Activated CD4-positive, alpha-beta memory T cell treated with anti-CD3 and anti-CD28 coated beads, Interleukin-2, amount 10 ng/mL, durations not matched to agents 7 days and 5 days (primary cell): ENCODE measurements around the gene PPP2R2D. TPM values are rescaled to one million over a fixed set of nuclear protein-coding genes. Genes with fewer than 3 reads are reported as not detected.
"Not testable (repeated sequence)": the region's sequence is repeated elsewhere in the genome, so short reads cannot be mapped to it uniquely, and the experiment has no call there.

ENCODE experiments used
- CTCF ChIA-PET: fragments of 350-600 bp; sonication (Branson Sonifier 250); formaldehyde crosslinking; loops from one replicate; lab custom pipeline; 2021; ENCODE audit warnings: antibody characterized with exemption, inconsistent platforms; lab: Charles Lee
- POLR2A ChIA-PET: fragments of 350-600 bp; sonication (Branson Sonifier 250); formaldehyde crosslinking; loops from one replicate; lab custom pipeline; 2021; ENCODE audit warnings: antibody characterized with exemption; lab: Charles Lee
- DNase-seq: peaks from one replicate; pipeline ENCODE4 v3.0.0-alpha.2; 2020
- H3K27ac Mint-ChIP-seq: one replicate; pipeline ENCODE4 v1.8.0; 2021; ENCODE audit warnings: mild to moderate bottlenecking, mixed read lengths
- H3K27me3 Mint-ChIP-seq: one replicate; pipeline ENCODE4 v1.8.0; 2021; ENCODE audit warnings: mixed read lengths
- H3K36me3 Mint-ChIP-seq: one replicate; pipeline ENCODE4 v1.8.0; 2021; ENCODE audit warnings: low read depth, mixed read lengths
- H3K4me1 Mint-ChIP-seq: one replicate; pipeline ENCODE4 v1.8.0; 2021; ENCODE audit warnings: mixed read lengths
- H3K4me3 Mint-ChIP-seq: one replicate; pipeline ENCODE4 v1.8.0; 2021; ENCODE audit warnings: mild to moderate bottlenecking, mixed read lengths
- H3K9me3 Mint-ChIP-seq: one replicate; pipeline ENCODE4 v1.8.0; 2021; ENCODE audit warnings: mixed read lengths
- total RNA-seq, 2 experiments: library from RNA; stranded (reverse); gene quantifications; one replicate each; pipeline ENCODE4 v1.2.3, GENCODE V29; 2021

Gene PPP2R2D
- total RNA-seq, 2 experiments from 2014 or later, result 40.3 to 40.8 TPM

- POLR2A ChIA-PET, result no interaction called here
- H3K4me1 Mint-ChIP-seq, result peaks cover 2% of the 10 kb centered on the region
- H3K9me3 Mint-ChIP-seq, result no peaks in the 10 kb centered on the region
- H3K4me3 Mint-ChIP-seq, result no peak overlapping the region
- DNase-seq, result no peak
- no peaks in the 10 kb centered on the region for H3K36me3 Mint-ChIP-seq
- peaks cover 4% of the 10 kb centered on the region for H3K27me3 Mint-ChIP-seq
- CTCF ChIA-PET, result interaction anchor here (1.2 kb wide), 1 partner anchor 76 kb away, joined by 3 read pairs; no protein-coding TSS in a partner anchor
- no peak overlapping the region for H3K27ac Mint-ChIP-seq
Measured at GRCh38 chr10:131872011-131872826, 28.6 kb upstream of the PPP2R2D start.

GRCh38 chr10:131872827-131873375, 27.9 kb upstream of the PPP2R2D start:
- ChIA-PET CTCF (interaction anchor here (1.2 kb wide), 1 partner anchor 75 kb away, joined by 3 read pairs; no protein-coding TSS in a partner anchor), POLR2A (no interaction called here)
- DNase-seq, result no peak
- Mint-ChIP-seq H3K4me3 (no peak overlapping the region), H3K4me1 (peaks cover 2% of the 10 kb centered on the region), H3K27ac (no peak overlapping the region), H3K36me3 (no peaks in the 10 kb centered on the region), H3K27me3 (peaks cover 6% of the 10 kb centered on the region), H3K9me3 (no peaks in the 10 kb centered on the region)

- peaks cover 13% of the 10 kb centered on the region for H3K27me3 Mint-ChIP-seq
- DNase-seq, result peak; percentile 60
- ChIA-PET CTCF (interaction anchor here (0.8 to 1.0 kb wide), 2 partner anchors 11 to 148 kb away, joined by 3 to 4 read pairs; no protein-coding TSS in a partner anchor), POLR2A (no interaction called here)
- no peaks in the 10 kb centered on the region for H3K9me3 Mint-ChIP-seq
- no peaks in the 10 kb centered on the region for H3K36me3 Mint-ChIP-seq
- peaks cover 2% of the 10 kb centered on the region for H3K4me1 Mint-ChIP-seq
- no peak overlapping the region for H3K4me3 Mint-ChIP-seq
- H3K27ac Mint-ChIP-seq, result no peak overlapping the region
Measured at GRCh38 chr10:131874991-131875451, 25.8 kb upstream of the PPP2R2D start.

GRCh38 chr10:131875501-131875900, 25.3 kb upstream of the PPP2R2D start:
- H3K27me3 Mint-ChIP-seq, result peaks cover 13% of the 10 kb centered on the region
- no peaks in the 10 kb centered on the region for H3K9me3 Mint-ChIP-seq
- DNase-seq, result no peak
- no peak overlapping the region for H3K27ac Mint-ChIP-seq
- ChIA-PET CTCF (interaction anchor here (0.8 kb wide), 1 partner anchor 147 kb away, joined by 3 read pairs; no protein-coding TSS in a partner anchor), POLR2A (no interaction called here)
- H3K4me1 Mint-ChIP-seq, result peaks cover 2% of the 10 kb centered on the region
- H3K36me3 Mint-ChIP-seq, result no peaks in the 10 kb centered on the region
- no peak overlapping the region for H3K4me3 Mint-ChIP-seq

GRCh38 chr10:131876017-131876416, 24.8 kb upstream of the PPP2R2D start:
- Mint-ChIP-seq H3K27ac (no peak overlapping the region), H3K9me3 (no peaks in the 10 kb centered on the region)

GRCh38 chr10:131876508-131876907, 24.3 kb upstream of the PPP2R2D start:
- Mint-ChIP-seq H3K9me3 (no peaks in the 10 kb centered on the region), H3K4me1 (peaks cover 2% of the 10 kb centered on the region), H3K36me3 (no peaks in the 10 kb centered on the region), H3K4me3 (no peak overlapping the region), H3K27me3 (peaks cover 13% of the 10 kb centered on the region), H3K27ac (no peak overlapping the region)
- DNase-seq, result no peak
- POLR2A ChIA-PET, result no interaction called here
- CTCF ChIA-PET, result interaction anchor here (1.5 kb wide), 1 partner anchor 147 kb away, joined by 8 read pairs; no protein-coding TSS in a partner anchor

More at GRCh38 chr10:131876017-131876416, 24.8 kb upstream of the PPP2R2D start:
- DNase-seq, result no peak
- Mint-ChIP-seq H3K4me3 (no peak overlapping the region), H3K27me3 (peaks cover 13% of the 10 kb centered on the region), H3K4me1 (peaks cover 2% of the 10 kb centered on the region), H3K36me3 (no peaks in the 10 kb centered on the region)
- ChIA-PET POLR2A (no interaction called here), CTCF (no interaction called here)

GRCh38 chr10:131880016-131880590, 20.7 kb upstream of the PPP2R2D start:
- H3K27me3 Mint-ChIP-seq, result peaks cover 13% of the 10 kb centered on the region
- no peak overlapping the region for H3K4me3 Mint-ChIP-seq
- no peak for DNase-seq
- H3K4me1 Mint-ChIP-seq, result no peaks in the 10 kb centered on the region
- ChIA-PET CTCF (interaction anchor here (1.5 kb wide), 1 partner anchor 143 kb away, joined by 7 read pairs; no protein-coding TSS in a partner anchor), POLR2A (no interaction called here)
- H3K9me3 Mint-ChIP-seq, result no peaks in the 10 kb centered on the region
- no peaks in the 10 kb centered on the region for H3K36me3 Mint-ChIP-seq
- no peak overlapping the region for H3K27ac Mint-ChIP-seq

GRCh38 chr10:131881104-131881880, 19.5 kb upstream of the PPP2R2D start:
- Mint-ChIP-seq H3K27ac (no peak overlapping the region), H3K27me3 (peaks cover 13% of the 10 kb centered on the region), H3K9me3 (no peaks in the 10 kb centered on the region), H3K4me1 (peaks cover 6% of the 10 kb centered on the region), H3K4me3 (no peak overlapping the region), H3K36me3 (no peaks in the 10 kb centered on the region)
- ChIA-PET POLR2A (no interaction called here), CTCF (interaction anchor here (1.5 kb wide), 1 partner anchor 142 kb away, joined by 7 read pairs; no protein-coding TSS in a partner anchor)
- no peak for DNase-seq

- ChIA-PET POLR2A (no interaction called here), CTCF (no interaction called here)
- Mint-ChIP-seq H3K4me1 (peaks cover 6% of the 10 kb centered on the region), H3K27ac (no peak overlapping the region), H3K9me3 (no peaks in the 10 kb centered on the region), H3K4me3 (no peak overlapping the region), H3K36me3 (no peaks in the 10 kb centered on the region), H3K27me3 (peaks cover 11% of the 10 kb centered on the region)
- no peak for DNase-seq
Measured at GRCh38 chr10:131882151-131882550, 18.7 kb upstream of the PPP2R2D start.

GRCh38 chr10:131882590-131883451, 18.0 kb upstream of the PPP2R2D start:
- Mint-ChIP-seq H3K36me3 (no peaks in the 10 kb centered on the region), H3K4me3 (no peak overlapping the region), H3K27ac (no peak overlapping the region), H3K27me3 (peaks cover 13% of the 10 kb centered on the region), H3K9me3 (no peaks in the 10 kb centered on the region), H3K4me1 (peaks cover 6% of the 10 kb centered on the region)
- ChIA-PET CTCF (interaction anchor here (1.2 kb wide), 1 partner anchor 140 kb away, joined by 4 read pairs; no protein-coding TSS in a partner anchor), POLR2A (no interaction called here)
- DNase-seq, result no peak

- CTCF ChIA-PET, result interaction anchor here (0.7 to 1.2 kb wide), 2 partner anchors 16 to 139 kb away, joined by 3 to 4 read pairs; no protein-coding TSS in a partner anchor
- POLR2A ChIA-PET, H3K36me3 Mint-ChIP-seq, H3K4me3 Mint-ChIP-seq, H3K27me3 Mint-ChIP-seq, H3K4me1 Mint-ChIP-seq, H3K9me3 Mint-ChIP-seq, H3K27ac Mint-ChIP-seq, DNase-seq: not testable (repeated sequence)
Measured at GRCh38 chr10:131883621-131884393, 17.0 kb upstream of the PPP2R2D start.
